Activated T-cell treated with anti-CD3 and anti-CD28 coated beads for 48 hours (primary cell): ENCODE results near the gene BEAN1.

Experiments used
- DNase-seq: peaks from one replicate; pipeline ENCODE4 v3.0.0-alpha.2; 2020; ENCODE audit warnings: low read depth

Gene BEAN1, protein sequence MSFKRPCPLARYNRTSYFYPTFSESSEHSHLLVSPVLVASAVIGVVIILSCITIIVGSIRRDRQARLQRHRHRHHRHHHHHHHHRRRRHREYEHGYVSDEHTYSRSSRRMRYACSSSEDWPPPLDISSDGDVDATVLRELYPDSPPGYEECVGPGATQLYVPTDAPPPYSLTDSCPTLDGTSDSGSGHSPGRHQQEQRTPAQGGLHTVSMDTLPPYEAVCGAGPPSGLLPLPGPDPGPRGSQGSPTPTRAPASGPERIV

DNA sequence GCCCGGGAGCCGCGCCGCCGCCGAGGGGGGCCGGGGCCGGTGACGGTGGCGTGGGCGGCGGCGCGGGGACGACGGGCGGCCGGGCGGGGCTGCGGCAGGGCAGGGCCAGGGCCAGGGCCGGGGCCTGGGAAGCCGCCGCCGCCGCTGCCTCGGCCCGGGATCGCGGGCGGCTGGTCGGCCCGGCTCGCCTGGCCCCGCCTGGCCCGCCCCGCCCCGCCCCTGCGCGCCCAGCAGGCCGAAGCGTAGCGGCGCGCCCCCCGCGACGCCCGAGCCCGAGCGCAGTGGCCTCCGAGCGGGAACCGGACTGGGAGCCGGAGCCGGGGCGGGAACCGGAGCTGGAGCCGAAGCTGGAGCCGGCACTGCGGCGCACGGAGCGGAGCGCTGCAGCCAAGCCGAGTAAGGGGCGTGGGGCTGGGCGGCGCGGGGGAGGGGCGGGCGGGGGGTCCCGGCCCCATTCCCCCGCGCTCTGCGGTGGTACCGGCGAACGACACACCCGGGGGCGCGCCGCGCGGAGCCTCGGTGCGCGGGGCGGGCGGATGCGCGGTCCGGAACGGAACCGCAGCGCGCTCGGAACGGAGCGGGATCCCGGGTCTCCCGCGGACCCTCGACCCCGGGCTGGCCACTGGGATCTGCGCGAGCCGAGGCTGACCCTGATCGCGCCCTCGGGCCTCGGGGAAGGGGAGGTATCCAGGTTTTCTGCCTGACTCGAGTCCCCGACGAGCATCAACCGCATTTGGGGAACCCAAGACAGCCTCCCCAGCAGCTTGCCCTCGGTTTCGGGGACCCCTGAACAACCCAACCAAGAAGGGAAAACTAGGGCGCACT is at the start of gene BEAN1:
BEAN1 (plus strand) TSS at position 260 of the 825 bp plus-strand sequence. CDS start 10,382 bp downstream, outside the sequence.
- no peak for DNase-seq

DNA sequence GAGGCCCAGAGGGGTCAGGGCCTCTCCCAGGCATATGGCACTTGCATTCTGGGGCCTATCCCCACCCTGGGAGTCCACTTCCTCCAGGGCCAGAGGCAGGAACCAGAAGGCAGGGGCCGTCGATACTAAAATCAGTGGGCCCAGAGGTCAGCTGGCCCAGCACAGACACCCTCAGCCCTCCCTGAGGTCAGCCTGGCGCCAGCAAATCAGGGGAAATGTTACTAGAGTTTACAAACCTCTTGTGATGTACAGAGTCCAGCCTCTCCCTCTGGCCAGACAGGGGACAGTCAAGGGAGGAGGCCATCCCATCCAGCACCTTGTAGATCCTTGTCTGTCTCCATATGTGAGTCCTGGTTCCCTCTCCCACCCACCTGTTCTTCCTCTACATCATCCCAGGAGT is 49.8 kb upstream of the BEAN1 start:
- DNase-seq: no peak

DNA sequence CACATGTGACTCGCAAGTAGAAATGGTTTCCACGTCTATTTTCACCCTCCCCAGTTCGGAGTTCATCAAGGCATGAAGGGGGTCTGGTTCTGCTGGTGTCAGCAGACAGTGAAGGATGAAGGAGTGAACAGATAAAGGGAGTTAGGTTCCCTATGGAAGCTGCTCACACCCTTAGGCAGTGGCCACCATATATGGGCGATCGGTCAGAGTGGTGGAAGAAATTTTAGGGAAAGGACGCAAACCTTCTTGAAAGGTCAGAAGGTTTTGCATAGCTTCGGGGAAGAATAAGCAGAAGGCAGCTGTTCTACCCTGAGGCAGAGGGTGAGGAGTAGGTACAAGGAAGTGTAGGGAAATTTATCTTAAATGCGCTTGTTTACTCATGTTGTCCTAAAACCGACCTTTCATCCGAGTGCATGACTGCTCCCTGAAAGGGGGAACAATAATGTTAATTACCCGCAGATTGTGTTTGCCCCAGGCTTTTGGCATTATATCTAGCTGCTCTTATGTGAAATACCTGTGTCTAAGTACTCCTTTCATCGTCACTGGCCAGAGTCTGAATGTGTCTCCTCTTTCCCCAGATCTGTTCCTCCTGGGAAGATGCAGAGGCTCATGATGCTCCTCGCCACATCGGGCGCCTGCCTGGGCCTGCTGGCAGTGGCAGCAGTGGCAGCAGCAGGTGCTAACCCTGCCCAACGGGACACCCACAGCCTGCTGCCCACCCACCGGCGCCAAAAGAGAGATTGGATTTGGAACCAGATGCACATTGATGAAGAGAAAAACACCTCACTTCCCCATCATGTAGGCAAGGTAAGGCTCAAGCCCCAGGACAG is 48.1 kb upstream of the BEAN1 start:
- no peak for DNase-seq

DNA sequence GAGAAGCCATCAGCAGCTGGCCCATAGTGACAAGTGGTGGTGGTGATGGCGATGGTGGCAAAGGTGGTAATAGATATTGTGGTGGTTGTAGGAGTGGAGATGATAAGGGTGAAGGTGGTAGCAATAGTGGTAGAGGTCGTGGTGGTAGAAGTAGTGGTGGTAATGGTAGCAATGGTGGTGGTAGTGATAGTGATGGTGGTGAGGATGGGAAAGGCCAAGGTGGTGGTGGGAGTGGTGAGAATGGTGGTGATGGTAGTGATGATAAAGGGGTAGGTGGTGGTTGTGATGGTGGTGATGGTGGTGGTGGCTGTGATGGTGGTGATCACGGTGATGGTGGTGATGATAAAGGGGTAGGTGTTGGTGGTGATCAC is 47.5 kb upstream of the BEAN1 start:
- DNase-seq: no peak

DNA sequence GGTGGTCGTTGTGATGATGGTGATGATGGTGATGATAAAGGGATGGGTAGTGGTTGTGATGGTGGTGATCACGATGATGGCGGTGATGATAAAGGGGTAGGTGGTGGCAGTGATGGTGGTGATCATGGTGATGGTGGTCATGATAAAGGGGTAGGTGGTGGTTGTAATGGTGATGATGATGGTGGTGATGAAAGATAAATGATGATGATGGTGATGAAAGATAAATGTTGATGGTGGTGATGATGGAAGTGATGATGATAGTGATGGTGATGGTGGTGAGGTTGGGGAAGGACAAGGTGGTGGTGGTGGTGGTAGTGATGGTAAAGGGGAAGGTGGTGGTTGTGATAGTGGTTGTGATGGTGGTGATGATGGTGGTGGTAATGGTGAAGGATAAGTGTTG is 46.7 kb upstream of the BEAN1 start:
- no peak for DNase-seq

DNA sequence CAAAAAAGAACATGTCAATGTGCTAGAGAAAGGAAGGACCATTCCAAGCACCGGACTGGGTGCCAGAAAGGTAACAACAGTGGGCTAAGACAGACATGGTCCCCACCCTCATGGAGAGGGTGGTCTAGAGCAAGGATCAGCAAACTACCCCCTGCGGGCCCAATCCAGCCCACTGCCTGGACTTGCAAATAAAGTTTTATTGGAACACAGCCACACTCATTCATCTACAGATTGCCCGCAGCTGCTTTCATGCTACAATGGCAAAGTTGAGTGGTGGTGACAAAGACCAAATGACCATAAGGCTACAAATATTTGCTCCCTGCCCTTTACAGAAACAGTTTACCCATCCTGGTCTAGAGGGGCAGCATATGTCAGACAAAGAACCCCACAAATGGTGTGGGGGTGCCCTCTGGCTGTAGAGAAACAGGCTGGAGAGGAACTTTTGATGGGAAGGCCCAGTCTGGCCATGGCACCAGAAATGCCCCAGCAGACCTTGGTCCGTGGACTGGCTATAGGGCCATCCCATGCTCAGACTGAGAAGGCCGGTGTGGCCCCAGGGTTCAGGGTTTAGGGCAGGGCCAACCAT is 45.4 kb upstream of the BEAN1 start:
- no peak for DNase-seq

DNA sequence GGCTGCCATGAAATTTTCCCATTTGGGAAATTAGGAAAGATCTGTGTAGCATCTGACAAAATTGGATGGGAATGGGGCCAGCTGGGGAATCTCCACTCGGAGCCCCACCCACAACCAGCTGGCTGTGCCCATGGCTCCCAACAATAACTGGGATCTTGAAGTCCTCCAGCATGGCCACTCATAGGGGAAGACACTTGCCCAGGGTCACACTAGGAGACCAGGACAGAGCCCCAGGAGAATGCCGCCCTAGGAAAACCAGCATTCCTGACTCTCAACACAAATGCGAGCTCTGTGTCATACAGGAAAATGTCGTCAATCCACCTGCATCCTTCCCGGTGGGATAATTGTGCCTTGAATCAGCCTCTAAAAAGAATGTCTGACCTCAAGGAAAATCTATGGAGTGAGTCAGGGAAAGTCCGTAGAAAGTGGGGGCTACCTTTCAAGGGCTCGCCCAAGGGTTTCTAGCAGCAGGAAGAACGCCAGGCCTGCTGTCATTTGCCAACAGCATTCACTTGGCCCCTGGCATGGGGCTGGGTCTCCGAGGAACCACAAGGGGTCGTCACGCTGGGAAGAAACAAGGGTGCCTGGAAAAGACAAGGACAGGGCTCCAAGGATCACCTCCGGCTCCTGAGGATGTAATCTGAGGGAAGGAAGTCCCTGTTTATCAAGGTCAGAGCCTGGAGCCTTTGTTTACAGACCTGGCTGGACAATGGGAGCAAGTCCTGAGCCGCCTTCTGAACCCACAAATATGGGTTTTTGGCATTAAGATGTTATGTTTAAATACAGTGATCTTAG is 44.7 kb upstream of the BEAN1 start:
- no peak for DNase-seq

DNA sequence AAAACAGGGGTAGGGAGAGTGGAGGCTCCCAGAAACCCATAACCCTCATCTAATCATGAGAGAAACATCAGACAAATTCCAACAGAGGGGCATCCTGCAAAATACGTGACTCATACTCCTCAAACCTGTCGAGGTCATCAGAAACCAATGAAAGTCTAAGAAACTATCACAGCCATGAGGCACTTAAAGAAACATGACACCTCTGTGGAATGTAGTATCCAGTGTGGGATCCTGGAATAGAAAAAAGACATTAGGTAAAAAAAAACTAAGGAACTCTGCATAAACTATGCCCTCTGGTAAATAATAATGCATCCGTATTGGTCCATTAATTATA is 44.2 kb upstream of the BEAN1 start:
- no peak for DNase-seq

DNA sequence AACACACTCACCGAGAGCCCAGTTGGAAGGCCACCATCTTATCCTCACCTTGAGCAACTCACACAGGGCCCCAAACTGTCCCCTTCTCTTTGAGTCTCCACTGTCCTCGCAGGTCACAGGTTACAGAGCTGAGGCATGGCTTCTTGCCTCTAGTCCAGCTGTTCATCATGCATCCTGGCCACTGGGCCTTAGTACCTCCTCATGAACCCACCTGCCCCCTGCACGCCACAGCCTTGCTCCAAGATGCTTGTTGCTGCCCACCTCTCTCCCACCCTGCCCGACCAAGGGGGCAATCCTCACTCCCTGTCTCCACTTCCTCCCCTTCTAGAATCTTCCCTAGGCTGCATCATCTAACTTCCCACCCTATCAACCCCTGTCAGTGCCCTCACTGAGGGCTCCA is 43.5 kb upstream of the BEAN1 start:
- no peak for DNase-seq

DNA sequence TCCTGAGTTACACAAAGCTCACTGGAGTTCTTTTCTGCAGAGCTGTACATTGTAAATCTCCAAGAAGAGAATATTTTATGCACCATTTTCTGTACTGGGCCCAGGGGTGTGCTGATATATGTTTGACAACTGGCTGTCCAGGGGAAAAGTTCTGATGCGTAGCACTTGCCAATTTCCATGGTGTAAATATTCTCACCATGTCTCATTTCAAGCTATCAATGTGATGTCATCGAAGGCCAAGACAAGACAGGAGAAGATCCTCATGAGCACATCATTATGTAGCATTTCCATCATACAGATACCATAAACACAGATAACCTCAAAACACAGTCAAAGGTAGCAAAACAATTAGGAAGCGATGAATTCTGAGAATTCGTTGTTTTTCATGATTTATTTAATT is 41.7 kb upstream of the BEAN1 start:
- no peak for DNase-seq

DNA sequence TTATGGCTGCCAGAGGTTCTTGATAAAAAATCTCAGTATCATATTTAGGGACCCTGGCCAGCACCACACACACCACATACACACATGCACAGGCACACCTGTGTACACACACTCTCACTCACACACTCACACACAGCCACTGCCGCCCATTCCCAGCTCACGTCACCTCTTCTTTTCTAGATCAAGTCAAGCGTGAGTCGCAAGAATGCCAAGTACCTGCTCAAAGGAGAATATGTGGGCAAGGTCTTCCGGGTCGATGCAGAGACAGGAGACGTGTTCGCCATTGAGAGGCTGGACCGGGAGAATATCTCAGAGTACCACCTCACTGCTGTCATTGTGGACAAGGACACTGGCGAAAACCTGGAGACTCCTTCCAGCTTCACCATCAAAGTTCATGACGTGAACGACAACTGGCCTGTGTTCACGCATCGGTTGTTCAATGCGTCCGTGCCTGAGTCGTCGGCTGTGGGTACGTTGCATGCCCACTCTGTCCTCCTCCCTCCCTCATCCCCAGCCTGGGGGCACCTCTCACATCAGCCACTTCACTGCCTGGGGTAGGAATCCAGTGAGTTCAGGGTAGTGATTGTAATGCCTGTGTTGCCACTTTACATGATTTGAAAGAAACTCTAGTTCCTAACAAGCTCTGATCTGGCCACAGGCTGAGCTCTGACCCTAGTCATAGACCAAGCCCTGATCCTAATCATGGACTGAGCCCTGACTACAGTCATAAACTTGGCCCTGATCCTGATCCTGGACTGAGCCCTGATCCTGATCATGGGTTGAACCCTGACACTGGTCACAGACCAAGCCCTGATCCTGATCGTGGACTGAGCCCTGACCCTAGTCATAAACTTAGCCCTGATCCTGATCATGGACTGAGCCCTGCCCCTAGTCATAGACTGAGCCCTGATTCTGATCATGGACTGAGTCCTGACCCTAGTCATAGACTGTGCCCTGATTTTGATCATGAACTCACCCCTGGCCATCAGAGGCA is 40.2 kb upstream of the BEAN1 start:
- DNase-seq: no peak

DNA sequence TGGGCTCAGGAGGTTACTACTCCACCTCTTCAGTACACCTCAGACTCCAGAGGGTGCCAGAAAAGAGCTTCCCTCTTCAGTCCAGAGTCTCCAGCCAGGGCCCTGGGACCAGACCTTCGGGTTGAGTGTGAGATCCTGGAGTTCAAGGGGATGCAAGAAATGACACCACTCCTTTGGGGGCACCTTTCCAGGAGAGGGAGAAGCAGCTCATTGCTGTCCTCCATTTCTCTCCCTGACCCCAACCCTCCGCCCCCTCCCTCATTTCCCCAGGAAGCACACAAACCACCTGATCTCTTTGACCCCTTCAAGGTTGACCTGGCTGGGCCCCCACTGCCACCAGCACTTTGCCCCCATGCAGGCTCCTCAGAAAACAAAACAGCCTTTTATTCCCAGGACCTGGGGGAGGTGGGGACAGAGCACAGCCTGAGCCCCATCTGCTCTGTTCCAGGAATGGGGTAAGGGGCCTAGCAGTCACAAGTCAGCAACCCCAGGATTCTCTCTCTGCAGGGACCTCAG is 39.2 kb upstream of the BEAN1 start:
- DNase-seq: no peak

DNA sequence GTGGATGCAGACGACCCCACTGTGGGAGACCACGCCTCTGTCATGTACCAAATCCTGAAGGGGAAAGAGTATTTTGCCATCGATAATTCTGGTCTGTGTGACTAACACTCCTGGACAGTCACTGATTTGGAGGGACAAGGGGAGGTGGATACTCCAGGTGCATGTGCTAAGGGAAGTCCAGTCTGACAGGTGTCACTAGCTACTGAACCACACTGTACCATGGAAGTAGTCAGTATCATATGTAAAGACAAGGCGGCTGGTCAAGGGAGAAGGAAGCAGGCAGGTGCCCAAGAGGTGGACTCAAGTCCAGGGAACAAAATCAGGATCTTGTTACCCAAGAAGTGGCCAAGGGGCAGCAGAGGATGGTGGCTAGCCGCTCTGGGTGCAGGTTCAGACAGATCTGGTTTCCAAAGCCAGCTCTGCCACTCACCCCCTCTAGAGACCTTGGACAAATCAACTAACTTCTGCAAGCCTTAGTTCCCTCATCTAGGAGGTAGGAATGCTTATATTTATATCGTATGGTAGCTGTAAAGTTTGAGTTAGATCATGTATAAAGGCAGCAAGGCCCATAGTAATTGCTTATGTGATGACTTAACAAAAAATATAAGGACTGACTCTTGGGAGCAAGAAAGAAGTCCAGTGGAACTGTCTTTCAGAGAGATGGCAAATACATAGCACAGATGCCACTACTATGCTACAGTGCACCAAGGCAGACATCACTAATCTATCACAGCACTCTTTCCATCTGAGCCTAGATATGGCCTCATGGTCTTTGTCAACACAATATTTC is 38.5 kb upstream of the BEAN1 start:
- no peak for DNase-seq

DNA sequence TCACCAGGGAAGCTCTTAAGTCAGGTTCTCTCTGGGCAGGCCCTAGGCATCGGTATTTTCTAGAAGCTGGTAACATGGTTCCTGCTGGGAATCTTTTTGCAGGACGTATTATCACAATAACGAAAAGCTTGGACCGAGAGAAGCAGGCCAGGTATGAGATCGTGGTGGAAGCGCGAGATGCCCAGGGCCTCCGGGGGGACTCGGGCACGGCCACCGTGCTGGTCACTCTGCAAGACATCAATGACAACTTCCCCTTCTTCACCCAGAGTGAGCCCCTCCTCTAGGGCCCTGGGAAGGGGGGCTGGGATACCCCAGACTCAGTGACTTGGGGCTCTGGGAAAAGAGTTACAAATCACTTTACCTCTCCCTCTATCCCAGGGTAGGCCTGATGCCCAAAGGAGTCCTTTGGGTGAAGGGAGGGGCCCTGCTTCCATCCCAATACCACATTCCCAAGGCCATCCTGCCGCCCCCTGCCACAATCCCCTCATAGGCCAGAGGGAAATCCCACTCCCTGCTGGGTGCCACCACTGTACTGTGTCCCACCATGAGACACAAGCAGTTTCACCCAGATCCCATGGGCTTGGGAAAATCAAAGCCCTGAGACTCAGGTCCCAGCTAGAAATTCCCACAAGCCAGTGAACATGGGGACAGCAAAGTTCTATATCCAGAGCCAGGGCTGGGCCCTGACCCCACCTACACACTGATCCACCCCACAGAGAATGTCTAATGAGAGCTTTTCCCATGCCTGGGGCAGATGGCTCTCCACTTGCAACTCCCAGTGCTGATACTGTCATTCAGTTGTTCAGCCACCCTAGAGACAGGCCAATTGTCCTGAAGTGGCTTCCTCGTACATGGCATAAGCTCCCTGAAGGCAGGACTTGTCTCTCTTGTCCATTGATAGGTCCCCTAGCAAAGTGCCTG is 37.6 kb upstream of the BEAN1 start:
- no peak for DNase-seq

DNA sequence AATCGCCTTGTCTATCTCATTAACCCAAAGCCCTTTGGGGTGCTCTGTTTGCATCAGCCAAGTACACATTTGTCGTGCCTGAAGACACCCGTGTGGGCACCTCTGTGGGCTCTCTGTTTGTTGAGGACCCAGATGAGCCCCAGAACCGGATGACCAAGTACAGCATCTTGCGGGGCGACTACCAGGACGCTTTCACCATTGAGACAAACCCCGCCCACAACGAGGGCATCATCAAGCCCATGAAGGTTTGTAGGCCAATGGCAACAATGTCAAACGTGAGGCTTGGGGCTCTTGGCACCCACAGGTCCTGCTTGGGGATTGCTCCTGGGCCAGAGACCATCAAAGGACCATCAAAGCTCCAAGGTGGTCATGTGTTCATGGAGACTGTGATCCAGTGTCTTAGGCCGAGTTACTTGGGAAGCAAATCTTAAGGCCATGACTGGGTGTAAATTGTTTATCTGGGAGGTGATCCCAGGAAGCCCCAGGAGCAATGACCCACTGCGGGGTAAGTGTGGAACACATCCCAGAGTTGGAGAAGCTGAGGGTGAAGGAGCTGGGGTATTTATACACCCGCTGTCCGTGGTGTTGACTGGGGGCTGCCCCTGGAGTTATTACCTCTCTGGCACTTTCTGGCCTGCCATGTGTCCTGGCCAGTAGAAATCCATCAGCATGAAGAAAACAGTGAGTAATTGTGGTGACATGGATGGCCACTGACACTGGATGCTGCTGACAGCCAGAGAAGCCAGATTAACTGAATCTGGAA is 36.6 kb upstream of the BEAN1 start:
- no peak for DNase-seq

DNA sequence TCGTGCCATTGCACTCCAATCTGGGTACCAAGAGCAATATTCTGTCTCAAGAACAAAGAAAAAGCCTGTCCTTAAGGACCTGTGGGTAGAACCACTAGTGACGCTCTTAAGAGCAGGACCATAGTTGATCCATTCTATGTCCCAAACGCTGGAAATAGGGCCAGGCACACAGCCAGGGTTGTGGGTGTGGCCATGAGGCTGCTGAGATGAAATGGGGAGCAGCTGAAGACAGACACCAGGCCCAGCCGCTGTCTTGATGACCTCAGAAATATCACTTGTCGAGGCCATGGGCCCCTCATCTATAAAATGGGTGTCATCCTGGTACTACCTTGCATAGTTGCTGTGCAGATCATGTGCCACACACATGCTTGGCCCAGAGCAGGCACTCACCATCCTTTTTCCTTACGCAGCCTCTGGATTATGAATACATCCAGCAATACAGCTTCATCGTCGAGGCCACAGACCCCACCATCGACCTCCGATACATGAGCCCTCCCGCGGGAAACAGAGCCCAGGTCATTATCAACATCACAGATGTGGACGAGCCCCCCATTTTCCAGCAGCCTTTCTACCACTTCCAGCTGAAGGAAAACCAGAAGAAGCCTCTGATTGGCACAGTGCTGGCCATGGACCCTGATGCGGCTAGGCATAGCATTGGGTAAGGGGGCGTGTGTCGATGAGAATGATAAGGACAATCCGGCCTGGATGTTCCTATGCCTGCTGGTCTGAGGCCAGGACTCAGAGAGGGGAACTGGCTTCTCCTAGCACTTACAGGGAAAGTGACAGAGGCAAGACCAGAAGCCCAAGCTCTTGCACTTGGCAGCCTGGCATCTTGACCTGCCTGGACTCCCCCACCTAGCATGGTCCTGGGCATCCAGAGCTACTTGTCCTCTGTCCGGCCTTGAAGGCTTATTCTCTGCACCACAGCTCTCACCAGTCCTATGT is 35.1 kb upstream of the BEAN1 start:
- no peak for DNase-seq
